OCI-M1 (cell line): ENCODE measurements around the gene MCM5.

ENCODE experiments used
- DNase-seq: peaks from one replicate; lab custom pipeline; 2025; lab: John Stamatoyannopoulos, UW

The MCM5 gene

GRCh38 chr22:35403356-35403755 lies 3.4 kb downstream of the MCM5 start:
- no peak for DNase-seq

- DNase-seq, result no peak
These were observed 4.2 kb downstream of the MCM5 start for GRCh38 chr22:35404176-35404575.

- no peak for DNase-seq
These were observed 6.5 kb downstream of the MCM5 start for GRCh38 chr22:35406443-35406842.

GRCh38 chr22:35407362-35407761 lies 7.4 kb downstream of the MCM5 start:
- no peak for DNase-seq

GRCh38 chr22:35409783-35410662 lies 10.1 kb downstream of the MCM5 start:
- no peak for DNase-seq

GRCh38 chr22:35410663-35411034 lies 10.7 kb downstream of the MCM5 start:
- no peak for DNase-seq

GRCh38 chr22:35411102-35411501 lies 11.2 kb downstream of the MCM5 start:
- no peak for DNase-seq

- DNase-seq, result no peak
These were observed 13.7 kb downstream of the MCM5 start for GRCh38 chr22:35413624-35414023.

GRCh38 chr22:35417606-35418005 lies 17.7 kb downstream of the MCM5 start:
- DNase-seq, result no peak

- no peak for DNase-seq
These were observed 18.1 kb downstream of the MCM5 start for GRCh38 chr22:35418088-35418487.

- no peak for DNase-seq
These were observed 18.8 kb downstream of the MCM5 start for GRCh38 chr22:35418731-35419130.

- no peak for DNase-seq
These were observed 19.8 kb downstream of the MCM5 start for GRCh38 chr22:35419756-35420155.

- DNase-seq, result no peak
These were observed 21.2 kb downstream of the MCM5 start for GRCh38 chr22:35421121-35421520.

- DNase-seq, result no peak
These were observed 22.2 kb downstream of the MCM5 start for GRCh38 chr22:35422145-35422544.

- DNase-seq, result no peak
These were observed 23.0 kb downstream of the MCM5 start for GRCh38 chr22:35422936-35423335.

- DNase-seq, result no peak
These were observed 24.1 kb downstream of the MCM5 start for GRCh38 chr22:35424081-35424480.

GRCh38 chr22:35424761-35425160 lies 24.8 kb downstream of the MCM5 start:
- DNase-seq, result no peak

GRCh38 chr22:35425546-35425945 lies 25.6 kb downstream of the MCM5 start:
- DNase-seq, result no peak

- DNase-seq, result no peak
These were observed 26.2 kb downstream of the MCM5 start for GRCh38 chr22:35425971-35426800.

GRCh38 chr22:35426801-35427140 lies 26.8 kb downstream of the MCM5 start:
- DNase-seq, result no peak

- peak; percentile 72 for DNase-seq
These were observed 31.0 kb downstream of the MCM5 start for GRCh38 chr22:35430897-35431322.

GRCh38 chr22:35431483-35432227 lies 31.7 kb downstream of the MCM5 start:
- DNase-seq, result no peak
